GM12878 (cell line): ENCODE results near the gene CCDC32. TPM values are rescaled to one million over a fixed set of nuclear protein-coding genes. Genes with fewer than 3 reads are reported as not detected.

ENCODE experiments used
- ASH2L ChIP-seq: fragments of 300-600, 200-600 bp; sonication (generic); IDR thresholded peaks from 2 replicates; pipeline ENCODE4 v1.6.1; 2017; ENCODE audit warnings: low read depth, mild to moderate bottlenecking, borderline replicate concordance
- ATF7 ChIP-seq: fragments of 450-650 bp; IDR thresholded peaks from 2 replicates; pipeline ENCODE4 v1.6.1; 2016; ENCODE audit warnings: low read depth, mild to moderate bottlenecking
- BHLHE40 ChIP-seq, 2 experiments: fragments of 450-650 bp in 1 of 2; IDR thresholded peaks; 2 replicates each; pipeline ENCODE4 v1.6.1; 2011 to 2017; ENCODE audit warnings: low read depth in 2 of 2, borderline replicate concordance in 1 of 2, improper control_type of control experiment in 1 of 2, low read length in 1 of 2, mild to moderate bottlenecking in 1 of 2
- CBX5 ChIP-seq: sonication (generic); IDR thresholded peaks from 2 replicates; pipeline ENCODE4 v1.6.1; 2016; ENCODE audit warnings: low read depth, moderate library complexity, mild to moderate bottlenecking, inconsistent platforms
- FOS ChIP-seq: IDR thresholded peaks from 3 replicates; pipeline ENCODE4 v1.6.1; 2011; ENCODE audit warnings: borderline replicate concordance; ENCODE audit not compliant: insufficient read length; ENCODE audit errors: extremely low read depth
- HDAC6 ChIP-seq: fragments of 200-600 bp; sonication (generic); IDR thresholded peaks from one replicate; pipeline ENCODE4 v1.8.0; 2017; ENCODE audit warnings: antibody characterized with exemption; ENCODE audit not compliant: unreplicated experiment
- IRF3 ChIP-seq: fragments of 450-650 bp; IDR thresholded peaks from 2 replicates; pipeline ENCODE4 v1.6.1; 2014; ENCODE audit warnings: mild to moderate bottlenecking
- MEF2A ChIP-seq: IDR thresholded peaks from 2 replicates; pipeline ENCODE4 v1.6.1; 2011; ENCODE audit warnings: low read depth, mild to moderate bottlenecking, low read length, moderate library complexity; ENCODE audit not compliant: insufficient read depth
- MTA2 ChIP-seq: fragments of 450-650 bp; IDR thresholded peaks from 2 replicates; pipeline ENCODE4 v1.6.1; 2016; ENCODE audit warnings: low read depth, mild to moderate bottlenecking, moderate library complexity
- MYC ChIP-seq: IDR thresholded peaks from 2 replicates; pipeline ENCODE4 v1.6.1; 2011; ENCODE audit warnings: mild to moderate bottlenecking, low read length, moderate library complexity, inconsistent platforms; ENCODE audit not compliant: insufficient read depth, insufficient replicate concordance, insufficient read length, severe bottlenecking
- NFIC ChIP-seq: IDR thresholded peaks from 2 replicates; pipeline ENCODE4 v1.6.1; 2012; ENCODE audit warnings: low read depth, mild to moderate bottlenecking, inconsistent platforms, low read length, moderate library complexity
- NR2C1 ChIP-seq: fragments of 450-650 bp; IDR thresholded peaks from 2 replicates; pipeline ENCODE4 v1.6.1; 2017; ENCODE audit warnings: antibody characterized with exemption, mild to moderate bottlenecking, moderate library complexity
- PRDM15 ChIP-seq: fragments of 450-650 bp; formaldehyde crosslinking; IDR thresholded peaks from 2 replicates; pipeline ENCODE4 v1.4.0; 2020; ENCODE audit warnings: mild to moderate bottlenecking, moderate library complexity
- RELA ChIP-seq: fragments of 450-650 bp; IDR thresholded peaks from 2 replicates; pipeline ENCODE4 v1.8.0; 2014; ENCODE audit warnings: borderline replicate concordance; ENCODE audit not compliant: partially characterized antibody
- USF1 ChIP-seq: IDR thresholded peaks from 2 replicates; pipeline ENCODE4 v1.6.1; 2011; ENCODE audit warnings: borderline replicate concordance, low read depth, mild to moderate bottlenecking, moderate library complexity, mixed read lengths, low read length; ENCODE audit not compliant: insufficient read depth; ENCODE audit errors: extremely low read length
- ZNF207 ChIP-seq: fragments of 450-650 bp; IDR thresholded peaks from 2 replicates; pipeline ENCODE4 v1.6.1; 2014; ENCODE audit warnings: antibody characterized with exemption, mild to moderate bottlenecking, borderline replicate concordance
- ZNF217 ChIP-seq: fragments of 450-650 bp; IDR thresholded peaks from 2 replicates; pipeline ENCODE4 v1.6.1; 2017; ENCODE audit warnings: antibody characterized with exemption, mild to moderate bottlenecking
- ZNF384 ChIP-seq: IDR thresholded peaks from 2 replicates; pipeline ENCODE4 v1.6.1; 2012; ENCODE audit warnings: low read depth, mild to moderate bottlenecking, low read length, improper control_type of control experiment, borderline replicate concordance
- ZNF592 ChIP-seq: fragments of 450-650 bp; IDR thresholded peaks from 2 replicates; pipeline ENCODE4 v1.6.1; 2017; ENCODE audit warnings: mild to moderate bottlenecking, moderate library complexity
- ZSCAN29 ChIP-seq: fragments of 450-650 bp; IDR thresholded peaks from 2 replicates; pipeline ENCODE4 v1.6.1; 2017; ENCODE audit warnings: mild to moderate bottlenecking, moderate library complexity
- polyA plus RNA-seq, 11 experiments: library from polyadenylated mRNA; depleted of rRNA in 4 of 11; unstranded in 6 of 11; stranded (reverse) in 5 of 11; fragments of >200 nt; fragmentation: Nextera tagmentation in 4 of 11; fragmentation: Illumina TruSeq in 1 of 11; extraction: Ambion mirVana in 4 of 11; extraction: Trizol in 1 of 11; gene quantifications; 1 replicate in 1 of 11; 2 replicates in 10 of 11; pipeline versions ENCODE4 v1.2.1 to v1.2.3, GENCODE V29; 2011 to 2016; ENCODE audit warnings: inconsistent platforms in 2 of 11, missing spikeins in 2 of 11, low read depth in 1 of 11
- total RNA-seq, 4 experiments: library from RNA; depleted of rRNA in 3 of 4; stranded (reverse); fragments of >200 nt in 3 of 4; fragmentation: Illumina TruSeq in 1 of 4; extraction: Trizol in 1 of 4; gene quantifications; 2 replicates each; pipeline versions ENCODE4 v1.2.1 to v1.2.3, GENCODE V29; 2013 to 2021

Gene CCDC32
- total and polyA plus RNA-seq, 10 of the 15 experiments (the other 5 are each of a cell fraction or from before 2014, with no cell fraction given): 30.2 to 74.3 (median 46.5) TPM

GRCh38 chr15:40511472-40512133 lies 53.2 kb downstream of the CCDC32 start (continued):
- TF ChIP-seq MEF2A (no peak), RELA (no peak), ZNF384 (no peak), PRDM15 (no peak), ZNF207 (no peak), ASH2L (no peak), FOS (no peak), ZNF592 (no peak), USF1 (no peak), NR2C1 (no peak), BHLHE40 (IDR thresholded peaks at IDR 0.05; ENCODE audit: borderline replicate concordance in 1 of 2, low read depth in 2 of 2, low read length in 1 of 2) (no peak), MTA2 (no peak), MYC (peak; percentile 42), HDAC6 (peak; percentile 92), ZNF217 (no peak), IRF3 (no peak), CBX5 (no peak), ATF7 (no peak), NFIC (no peak), ZSCAN29 (no peak)
